HepG2 (cell line): ENCODE measurements around the gene HYAL1. TPM values are rescaled to one million over a fixed set of nuclear protein-coding genes. Genes with fewer than 3 reads are reported as not detected.
A peak's percentile ranks its signal among the peaks of the same experiment; 100 is the strongest.

Experiments used
- AFF4 ChIP-seq: sonication (generic); formaldehyde crosslinking; IDR thresholded peaks from 2 replicates; pipeline ENCODE4 v1.4.0; 2020; ENCODE audit warnings: missing genetic modification reagents
- HINFP ChIP-seq: sonication (generic); formaldehyde crosslinking; IDR thresholded peaks from 2 replicates; pipeline ENCODE4 v1.4.0; 2020; ENCODE audit warnings: low read depth, mild to moderate bottlenecking, missing genetic modification reagents
- HNF4A ChIP-seq: sonication (generic); formaldehyde crosslinking; IDR thresholded peaks from 2 replicates; pipeline ENCODE4 v1.4.0; 2020; ENCODE audit warnings: missing genetic modification reagents
- ISL2 ChIP-seq: sonication (generic); formaldehyde crosslinking; IDR thresholded peaks from 2 replicates; pipeline ENCODE4 v1.5.0; 2020; ENCODE audit warnings: missing genetic modification reagents
- KIAA2018 ChIP-seq: sonication (generic); formaldehyde crosslinking; IDR thresholded peaks from 2 replicates; pipeline ENCODE4 v1.5.0; 2020; ENCODE audit warnings: mild to moderate bottlenecking, missing genetic modification reagents, borderline replicate concordance
- KLF15 ChIP-seq: sonication (generic); formaldehyde crosslinking; IDR thresholded peaks from 2 replicates; pipeline ENCODE4 v1.8.1; 2023; ENCODE audit warnings: borderline replicate concordance, mild to moderate bottlenecking, inconsistent platforms, missing genetic modification reagents, mixed read lengths
- SRSF4 ChIP-seq: fragments of 200-400 bp; formaldehyde crosslinking; IDR thresholded peaks from one replicate; pipeline ENCODE4 v1.6.1; 2018; ENCODE audit warnings: mild to moderate bottlenecking, low read depth, low read length, moderate library complexity; ENCODE audit not compliant: poor library complexity, severe bottlenecking
- SRSF9 ChIP-seq: fragments of 200-400 bp; formaldehyde crosslinking; IDR thresholded peaks from 2 replicates; pipeline ENCODE4 v1.6.1; 2018; ENCODE audit warnings: borderline replicate concordance, mild to moderate bottlenecking, low read depth, low read length; ENCODE audit not compliant: insufficient read depth, poor library complexity, severe bottlenecking
- TEF ChIP-seq: sonication (generic); formaldehyde crosslinking; IDR thresholded peaks from 2 replicates; pipeline ENCODE4 v1.5.0; 2020; ENCODE audit warnings: missing genetic modification reagents
- ZBTB7A ChIP-seq: sonication (generic); formaldehyde crosslinking; IDR thresholded peaks from 2 replicates; pipeline ENCODE4 v1.8.0; 2022; ENCODE audit warnings: mild to moderate bottlenecking, missing genetic modification reagents
- ZC3H13 ChIP-seq: sonication (generic); formaldehyde crosslinking; IDR thresholded peaks from 2 replicates; pipeline ENCODE4 v1.8.1; 2023; ENCODE audit warnings: mild to moderate bottlenecking, missing genetic modification reagents, moderate library complexity
- ZIK1 ChIP-seq: sonication (generic); formaldehyde crosslinking; IDR thresholded peaks from 2 replicates; pipeline ENCODE4 v1.5.0; 2020; ENCODE audit warnings: mild to moderate bottlenecking, low read depth, missing genetic modification reagents, borderline replicate concordance
- ZNF672 ChIP-seq: sonication (generic); formaldehyde crosslinking; IDR thresholded peaks from 2 replicates; pipeline ENCODE4 v1.8.1; 2022; ENCODE audit warnings: missing genetic modification reagents
- polyA plus RNA-seq, 8 experiments: library from polyadenylated mRNA; depleted of rRNA in 3 of 8; stranded (reverse) in 7 of 8; unstranded in 1 of 8; fragments of >200 nt; fragmentation: Illumina TruSeq in 4 of 8; extraction: Trizol in 4 of 8; gene quantifications; 2 replicates each; pipeline versions ENCODE4 v1.2.1 to v1.2.3, GENCODE V29; 2011 to 2016; ENCODE audit warnings: low read depth in 4 of 8, missing spikeins in 1 of 8, mixed read lengths in 1 of 8; ENCODE audit not compliant: insufficient read depth in 1 of 8
- total RNA-seq, 5 experiments: library from RNA; depleted of rRNA; stranded (reverse); fragments of >200 nt; fragmentation: Illumina TruSeq; extraction: Trizol; gene quantifications; 2 replicates each; pipeline ENCODE4 v1.2.3, GENCODE V29; 2016; ENCODE audit warnings: low read depth in 1 of 5

HYAL1 gene
- total and polyA plus RNA-seq, 2 of the 13 experiments (the other 11 are each of a cell fraction or from before 2014, with no cell fraction given), result 76.5 to 193 TPM

GRCh38 chr3:50299638-50299928, 3.8 kb downstream of the HYAL1 start (continued):
- no peak for TF ChIP-seq KIAA2018 (CRISPR knock-in tag)
- TF ChIP-seq TEF (CRISPR knock-in tag), result no peak
- TF ChIP-seq ZC3H13 (CRISPR knock-in tag), result peak; percentile 93
- no peak for TF ChIP-seq ZIK1 (CRISPR knock-in tag)
- no peak for TF ChIP-seq AFF4 (CRISPR knock-in tag)
- no peak for TF ChIP-seq ZNF672 (CRISPR knock-in tag)
- 0 out of 2 replicates have a peak, but pooled peaks have one; percentile 15 for TF ChIP-seq ISL2 (CRISPR knock-in tag)
- peak; percentile 75 for TF ChIP-seq HNF4A (CRISPR knock-in tag)
- TF ChIP-seq KLF15 (CRISPR knock-in tag), result no peak
- no peak for TF ChIP-seq HINFP
- TF ChIP-seq SRSF4, result no peak
- TF ChIP-seq ZBTB7A, result no peak
- no peak for TF ChIP-seq SRSF9
